Sigmoid colon (tissue), 3 donors: ENCODE data around the gene CYP26B1.

Experiments
- CTCF ChIP-seq, 4 experiments: fragments of 450-650 bp in 3 of 4; fragments of 200-600 bp in 1 of 4; IDR thresholded peaks; one replicate each; pipeline ENCODE4 v1.5.1; 2016 to 2019; ENCODE audit warnings: antibody characterized with exemption in 4 of 4, mild to moderate bottlenecking in 3 of 4, moderate library complexity in 2 of 4
- POLR2A ChIP-seq, 2 donors: fragments of 450-650 bp; IDR thresholded peaks; one replicate each; pipeline ENCODE4 v1.6.1; 2016; ENCODE audit warnings: antibody characterized with exemption in 2 of 2, mild to moderate bottlenecking in 2 of 2, moderate library complexity in 2 of 2

- no peak for TF ChIP-seq CTCF (IDR thresholded peaks at IDR 0.05)
- no peak for TF ChIP-seq POLR2A (IDR thresholded peaks at IDR 0.05)
These were observed 34.9 kb upstream of the CYP26B1 start for GRCh38 chr2:72182547-72182946.
